Trophoblast cell (in vitro differentiated cells and primary cell): ENCODE data around the gene SLC16A14.

Source experiments
- DNase-seq, 2 donors: peaks; one replicate each; pipeline ENCODE4 v3.0.0-alpha.2; 2016
- H2AFZ ChIP-seq: 2 replicates; pipeline ENCODE4 v1.6.1; 2013; ENCODE audit warnings: low read length, moderate library complexity, mild to moderate bottlenecking; ENCODE audit not compliant: insufficient read depth, poor library complexity
- H2AK5ac ChIP-seq: 2 replicates; pipeline ENCODE4 v1.6.1; 2013; ENCODE audit warnings: mild to moderate bottlenecking, low read length
- H2BK120ac ChIP-seq: 2 replicates; pipeline ENCODE4 v1.6.1; 2013; ENCODE audit warnings: low read length, mild to moderate bottlenecking, moderate library complexity; ENCODE audit not compliant: insufficient read depth, poor library complexity
- H2BK12ac ChIP-seq: 2 replicates; pipeline ENCODE4 v1.6.1; 2013; ENCODE audit warnings: mild to moderate bottlenecking, low read length, moderate library complexity
- H2BK5ac ChIP-seq: 2 replicates; pipeline ENCODE4 v1.6.1; 2013; ENCODE audit warnings: low read length, low read depth, moderate library complexity, mild to moderate bottlenecking; ENCODE audit not compliant: poor library complexity
- H3K14ac ChIP-seq: 2 replicates; pipeline ENCODE4 v1.6.1; 2013; ENCODE audit warnings: mild to moderate bottlenecking, low read length
- H3K18ac ChIP-seq: 2 replicates; pipeline ENCODE4 v1.6.1; 2013; ENCODE audit warnings: mild to moderate bottlenecking, low read length
- H3K23ac ChIP-seq: 2 replicates; pipeline ENCODE4 v1.6.1; 2013; ENCODE audit warnings: low read length
- H3K27ac ChIP-seq: 2 replicates; pipeline ENCODE4 v1.5.1; 2013; ENCODE audit warnings: low read depth, mild to moderate bottlenecking, inconsistent platforms, low read length, moderate library complexity
- H3K27me3 ChIP-seq: 2 replicates; pipeline ENCODE4 v1.6.1; 2013; ENCODE audit warnings: inconsistent platforms, mild to moderate bottlenecking, low read length, moderate library complexity; ENCODE audit not compliant: insufficient read depth
- H3K36me3 ChIP-seq, 2 experiments: 1 replicate in 1 of 2; 2 replicates in 1 of 2; pipeline ENCODE4 v1.6.1; 2013; ENCODE audit warnings: low read length in 2 of 2, mild to moderate bottlenecking in 2 of 2, moderate library complexity in 1 of 2; ENCODE audit not compliant: insufficient read depth in 2 of 2, control insufficient read depth in 1 of 2
- H3K4ac ChIP-seq: 2 replicates; pipeline ENCODE4 v1.6.1; 2013; ENCODE audit warnings: low read depth, mild to moderate bottlenecking, low read length, moderate library complexity
- H3K4me1 ChIP-seq, 2 experiments: 1 replicate in 1 of 2; 2 replicates in 1 of 2; pipeline ENCODE4 v1.6.1; 2013; ENCODE audit warnings: low read length in 2 of 2, mild to moderate bottlenecking in 2 of 2, moderate library complexity in 1 of 2; ENCODE audit not compliant: insufficient read depth in 2 of 2, control insufficient read depth in 1 of 2
- H3K4me2 ChIP-seq: 2 replicates; pipeline ENCODE4 v1.6.1; 2013; ENCODE audit warnings: inconsistent platforms, mild to moderate bottlenecking, low read length, moderate library complexity
- H3K4me3 ChIP-seq: 2 replicates; pipeline ENCODE4 v1.5.1; 2013; ENCODE audit warnings: mild to moderate bottlenecking, low read depth, low read length, inconsistent platforms
- H3K79me1 ChIP-seq: one replicate; pipeline ENCODE4 v1.6.1; 2013; ENCODE audit warnings: low read length
- H3K79me2 ChIP-seq: 2 replicates; pipeline ENCODE4 v1.6.1; 2013; ENCODE audit warnings: low read length, mild to moderate bottlenecking; ENCODE audit not compliant: control insufficient read depth, insufficient read depth, poor library complexity
- H3K9ac ChIP-seq: 2 replicates; pipeline ENCODE4 v1.6.1; 2013; ENCODE audit warnings: mild to moderate bottlenecking, low read length
- H3K9me3 ChIP-seq: 2 replicates; pipeline ENCODE4 v1.6.1; 2013; ENCODE audit warnings: low read depth, mild to moderate bottlenecking, control low read depth, inconsistent platforms, low read length; ENCODE audit not compliant: insufficient read depth
- H4K12ac ChIP-seq: 2 replicates; pipeline ENCODE4 v1.6.1; 2013; ENCODE audit warnings: low read depth, mild to moderate bottlenecking, low read length, moderate library complexity
- H4K8ac ChIP-seq: 2 replicates; pipeline ENCODE4 v1.6.1; 2013; ENCODE audit warnings: low read depth, mild to moderate bottlenecking, low read length, moderate library complexity
- H4K91ac ChIP-seq: one replicate; pipeline ENCODE4 v1.6.1; 2013; ENCODE audit warnings: low read depth, mild to moderate bottlenecking, low read length, moderate library complexity
- WGBS: extraction: QIAGEN DNeasy Blood & Tissue Kit; methylation state at CpG from one replicate; pipeline ENCODE4 v1.1.7; 2013; ENCODE audit warnings: missing lambda C conversion rate; ENCODE audit not compliant: insufficient read length, insufficient coverage; ENCODE audit errors: extremely low coverage; 5-methylcytosine and 5-hydroxymethylcytosine counted together

The SLC16A14 gene

GRCh38 chr2:230097424-230097823 is 28.7 kb upstream of the SLC16A14 start:
- Histone ChIP-seq H3K14ac (no peak overlapping the region), H2AFZ (no peak overlapping the region), H3K4me1 (no peaks in the 10 kb centered on the region), H2BK5ac (no peak overlapping the region), H3K79me2 (no peaks in the 10 kb centered on the region), H2BK12ac (no peak overlapping the region), H4K12ac (no peak overlapping the region), H3K4me3 (no peak overlapping the region), H3K4me2 (no peak overlapping the region), H3K27ac (no peak overlapping the region), H3K9me3 (no peaks in the 10 kb centered on the region), H2BK120ac (no peak overlapping the region), H3K4ac (no peak overlapping the region), H4K91ac (no peak overlapping the region), H3K18ac (no peak overlapping the region), H3K23ac (no peak overlapping the region), H3K9ac (no peak overlapping the region), H3K36me3 (no peaks in the 10 kb centered on the region), H2AK5ac (no peak overlapping the region), H3K79me1 (no peaks in the 10 kb centered on the region), H3K27me3 (no peaks in the 10 kb centered on the region), H4K8ac (no peak overlapping the region)
- peak in 1 of 2 donors; percentile 48 for DNase-seq
- WGBS: no CpG with 5 or more reads among the region's 3 CpGs

GRCh38 chr2:230090967-230091366 is 22.2 kb upstream of the SLC16A14 start:
- no peaks in the 10 kb centered on the region for H3K79me1 ChIP-seq

GRCh38 chr2:230085201-230085600 is 16.5 kb upstream of the SLC16A14 start:
- Histone ChIP-seq H3K18ac (no peak overlapping the region), H2BK120ac (no peak overlapping the region), H2AFZ (no peak overlapping the region), H4K91ac (no peak overlapping the region), H3K27ac (no peak overlapping the region), H3K27me3 (no peaks in the 10 kb centered on the region), H2AK5ac (no peak overlapping the region), H3K36me3 (no peaks in the 10 kb centered on the region), H3K4me2 (no peak overlapping the region), H4K8ac (no peak overlapping the region), H3K4me1 (no peaks in the 10 kb centered on the region), H3K9ac (no peak overlapping the region), H3K79me2 (no peaks in the 10 kb centered on the region), H3K14ac (no peak overlapping the region), H3K23ac (no peak overlapping the region), H2BK5ac (no peak overlapping the region), H3K9me3 (no peaks in the 10 kb centered on the region), H3K4me3 (no peak overlapping the region), H3K79me1 (no peaks in the 10 kb centered on the region), H2BK12ac (no peak overlapping the region), H4K12ac (no peak overlapping the region), H3K4ac (no peak overlapping the region)
- WGBS: no CpG with 5 or more reads among the region's 7 CpGs
- DNase-seq: peak in 1 of 2 donors; percentile 7

More at GRCh38 chr2:230090967-230091366, 22.2 kb upstream of the SLC16A14 start:
- Histone ChIP-seq H3K9ac (no peak overlapping the region), H3K36me3 (no peaks in the 10 kb centered on the region), H3K9me3 (no peaks in the 10 kb centered on the region), H3K14ac (no peak overlapping the region), H2BK5ac (no peak overlapping the region), H3K4me2 (no peak overlapping the region), H3K27me3 (no peaks in the 10 kb centered on the region), H3K79me2 (no peaks in the 10 kb centered on the region), H3K27ac (no peak overlapping the region), H3K18ac (no peak overlapping the region), H4K91ac (no peak overlapping the region), H3K4me1 (no peaks in the 10 kb centered on the region), H3K4ac (no peak overlapping the region), H4K12ac (no peak overlapping the region), H2BK12ac (no peak overlapping the region), H3K4me3 (no peak overlapping the region), H2BK120ac (no peak overlapping the region), H2AFZ (no peak overlapping the region), H4K8ac (no peak overlapping the region), H2AK5ac (no peak overlapping the region), H3K23ac (no peak overlapping the region)
- DNase-seq: no peak
- WGBS: no CpG with 5 or more reads among the region's 2 CpGs

- H3K27ac ChIP-seq: no peak overlapping the region
- no peak overlapping the region for H4K12ac ChIP-seq
- H2AK5ac ChIP-seq: no peak overlapping the region
- H4K8ac ChIP-seq: no peak overlapping the region
- H2AFZ ChIP-seq: no peak overlapping the region
- no peak overlapping the region for H3K18ac ChIP-seq
- no peak overlapping the region for H3K14ac ChIP-seq
- H3K9ac ChIP-seq: no peak overlapping the region
- no peaks in the 10 kb centered on the region for H3K79me2 ChIP-seq
- no peak overlapping the region for H3K23ac ChIP-seq
- H3K4me2 ChIP-seq: no peak overlapping the region
- H3K27me3 ChIP-seq: no peaks in the 10 kb centered on the region
- no peak overlapping the region for H2BK12ac ChIP-seq
- no peak overlapping the region for H3K4ac ChIP-seq
- no peaks in the 10 kb centered on the region for H3K79me1 ChIP-seq
- H2BK5ac ChIP-seq: no peak overlapping the region
- DNase-seq: no peak
- no peak overlapping the region for H2BK120ac ChIP-seq
- H3K4me1 ChIP-seq: no peaks in the 10 kb centered on the region
- H4K91ac ChIP-seq: no peak overlapping the region
- no peaks in the 10 kb centered on the region for H3K9me3 ChIP-seq
- H3K4me3 ChIP-seq: no peak overlapping the region
- WGBS: no CpG with 5 or more reads among the region's 5 CpGs
- H3K36me3 ChIP-seq: no peaks in the 10 kb centered on the region
Observed at GRCh38 chr2:230077851-230078547, 9.3 kb upstream of the SLC16A14 start.
